Keratinocyte (primary cell): ENCODE results near the gene MFSD6. TPM values are rescaled to one million over a fixed set of nuclear protein-coding genes. Genes with fewer than 3 reads are reported as not detected.
A peak's percentile ranks its signal among the peaks of the same experiment; 100 is the strongest.

Experiments
- DNase-seq: peaks from one replicate; pipeline ENCODE4 v3.0.0-alpha.2; 2011; ENCODE audit warnings: low read depth, missing footprints, low spot score
- FAIRE-seq: peaks from 2 replicates; lab custom pipeline; 2011; peaks lifted over from hg19 to GRCh38; lab: Jason Lieb, UNC
- H2AFZ ChIP-seq: 2 replicates; pipeline ENCODE4 v1.6.0; 2012; ENCODE audit warnings: low read length, control low read depth, inconsistent platforms; ENCODE audit not compliant: control insufficient read depth
- H3K27ac ChIP-seq: 2 replicates; pipeline ENCODE4 v1.5.1; 2011; ENCODE audit warnings: low read length; ENCODE audit not compliant: control insufficient read depth, insufficient read depth
- H3K27me3 ChIP-seq: 3 replicates; pipeline ENCODE4 v1.6.0; 2011; ENCODE audit warnings: low read length; ENCODE audit not compliant: control insufficient read depth, insufficient read depth; ENCODE audit errors: extremely low read depth
- H3K36me3 ChIP-seq, 2 experiments: 2 replicates in 1 of 2; 3 replicates in 1 of 2; pipeline ENCODE4 v1.5.1; 2011; ENCODE audit warnings: low read length in 2 of 2, mild to moderate bottlenecking in 1 of 2; ENCODE audit not compliant: control insufficient read depth in 2 of 2, insufficient read depth in 2 of 2; ENCODE audit errors: extremely low read depth in 1 of 2
- H3K4me1 ChIP-seq: 3 replicates; pipeline ENCODE4 v1.5.1; 2011; ENCODE audit warnings: low read length; ENCODE audit not compliant: control insufficient read depth, insufficient read depth; ENCODE audit errors: extremely low read depth
- H3K4me2 ChIP-seq: 3 replicates; pipeline ENCODE4 v1.6.0; 2011; ENCODE audit warnings: low read depth, low read length; ENCODE audit not compliant: control insufficient read depth, insufficient read depth; ENCODE audit errors: extremely low read depth
- H3K4me3 ChIP-seq, 3 experiments: fragments of 200-600 bp in 1 of 3; sonication (generic) in 1 of 3; 2 replicates in 2 of 3; 3 replicates in 1 of 3; pipeline ENCODE4 v1.5.1; 2011 to 2016; ENCODE audit warnings: low read length in 3 of 3, mild to moderate bottlenecking in 3 of 3, control low read depth in 2 of 3, inconsistent platforms in 1 of 3, low read depth in 1 of 3, mixed read lengths in 1 of 3, mixed run types in 1 of 3, moderate library complexity in 1 of 3; ENCODE audit not compliant: control insufficient read depth in 2 of 3, insufficient read depth in 2 of 3; ENCODE audit errors: extremely low read depth in 1 of 3
- H3K79me2 ChIP-seq: 2 replicates; pipeline ENCODE4 v1.6.0; 2012; ENCODE audit warnings: low read length; ENCODE audit not compliant: control insufficient read depth, insufficient read depth
- H3K9ac ChIP-seq: 3 replicates; pipeline ENCODE4 v1.6.0; 2011; ENCODE audit warnings: low read length; ENCODE audit not compliant: control insufficient read depth, insufficient read depth; ENCODE audit errors: extremely low read depth
- H3K9me1 ChIP-seq: 3 replicates; pipeline ENCODE4 v1.6.0; 2011; ENCODE audit warnings: low read length; ENCODE audit not compliant: control insufficient read depth, insufficient read depth; ENCODE audit errors: extremely low read depth
- H3K9me3 ChIP-seq: 2 replicates; pipeline ENCODE4 v1.5.1; 2012; ENCODE audit warnings: low read depth, low read length; ENCODE audit not compliant: control insufficient read depth
- H4K20me1 ChIP-seq: 3 replicates; pipeline ENCODE4 v1.6.0; 2011; ENCODE audit warnings: low read length; ENCODE audit not compliant: control insufficient read depth, insufficient read depth; ENCODE audit errors: extremely low read depth
- EZH2 ChIP-seq: IDR thresholded peaks from one replicate; pipeline ENCODE4 v1.6.1; 2012; ENCODE audit warnings: inconsistent platforms, mild to moderate bottlenecking, low read length, moderate library complexity
- dilution Hi-C: fragments of 300-500 bp; cut with MboI; formaldehyde crosslinking; loops from one replicate; pipeline ENCODE4 v1.7.0; 2020; ENCODE audit warnings: low sequenced_read_pairs; ENCODE audit not compliant: extremely low pct_ligation_motif_present
- polyA plus RNA-seq, 5 experiments: library from polyadenylated mRNA; depleted of rRNA in 3 of 5; stranded (reverse) in 3 of 5; stranded (forward) in 1 of 5; unstranded in 1 of 5; fragments of >200 nt; gene quantifications; 1 replicate in 1 of 5; 2 replicates in 3 of 5; 3 replicates in 1 of 5; pipeline versions ENCODE4 v1.2.1 to v1.2.3, GENCODE V29; 2011 to 2012; ENCODE audit warnings: missing spikeins in 2 of 5, low read depth in 1 of 5, low replicate concordance in 1 of 5
- TF ChIP-seq, protein P1 (sequence below), 3 experiments: IDR thresholded peaks in 1 of 3; conservative IDR thresholded peaks in 1 of 3; optimal IDR thresholded peaks in 1 of 3; 2 replicates in 2 of 3; 3 replicates in 1 of 3; pipeline versions ENCODE3 to v1.5.1; 2011; ENCODE audit warnings: low read length in 3 of 3, mild to moderate bottlenecking in 3 of 3, moderate library complexity in 2 of 3, control low read depth in 1 of 3, inconsistent platforms in 1 of 3; ENCODE audit not compliant: insufficient read depth in 2 of 3; ENCODE audit errors: extremely low read depth in 1 of 3

MFSD6 gene
- polyA plus RNA-seq, 1 donor (not counting 4 experiments of a cell fraction or from before 2014, with no cell fraction given), result 11.0 TPM

DNA sequence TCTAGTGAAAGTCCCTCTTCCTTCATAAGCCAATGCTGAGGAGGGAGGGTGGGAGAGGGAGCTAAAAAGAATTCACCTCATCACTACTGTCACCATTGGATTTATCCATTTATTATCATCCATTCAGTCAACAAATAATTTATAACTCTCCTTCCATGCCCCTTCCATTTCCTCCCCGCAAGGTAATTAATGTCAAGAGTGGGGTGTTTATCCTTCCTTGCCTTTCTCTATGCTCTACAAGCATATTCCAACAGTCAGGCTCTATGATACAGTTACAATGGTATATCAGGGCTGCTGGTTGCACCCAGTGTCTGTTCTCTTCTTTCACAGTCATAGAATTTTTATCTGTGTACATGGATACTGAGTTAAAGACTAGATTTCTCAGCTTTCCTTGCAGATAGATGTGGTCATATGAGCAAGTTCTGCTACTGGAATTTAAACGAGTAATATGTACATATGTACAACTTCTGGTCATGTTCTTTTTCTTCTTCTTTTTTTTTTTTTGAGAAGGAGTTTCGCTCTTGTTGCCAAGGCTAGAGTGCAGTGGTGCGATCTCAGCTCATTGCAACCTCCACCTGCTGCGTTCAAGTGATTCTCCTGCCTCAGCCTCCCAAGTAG, 5.1 kb upstream of the MFSD6 start:
- no peaks in the 10 kb centered on the region for H3K9me3 ChIP-seq
- no peak overlapping the region for H2AFZ ChIP-seq
- H3K4me2 ChIP-seq, result no peak overlapping the region
- dilution Hi-C loops, result no loop called here
- no peak overlapping the region for H3K27ac ChIP-seq
- H3K79me2 ChIP-seq, result no peaks in the 10 kb centered on the region
- TF ChIP-seq EZH2, result no peak
- TF ChIP-seq, protein P1, sequence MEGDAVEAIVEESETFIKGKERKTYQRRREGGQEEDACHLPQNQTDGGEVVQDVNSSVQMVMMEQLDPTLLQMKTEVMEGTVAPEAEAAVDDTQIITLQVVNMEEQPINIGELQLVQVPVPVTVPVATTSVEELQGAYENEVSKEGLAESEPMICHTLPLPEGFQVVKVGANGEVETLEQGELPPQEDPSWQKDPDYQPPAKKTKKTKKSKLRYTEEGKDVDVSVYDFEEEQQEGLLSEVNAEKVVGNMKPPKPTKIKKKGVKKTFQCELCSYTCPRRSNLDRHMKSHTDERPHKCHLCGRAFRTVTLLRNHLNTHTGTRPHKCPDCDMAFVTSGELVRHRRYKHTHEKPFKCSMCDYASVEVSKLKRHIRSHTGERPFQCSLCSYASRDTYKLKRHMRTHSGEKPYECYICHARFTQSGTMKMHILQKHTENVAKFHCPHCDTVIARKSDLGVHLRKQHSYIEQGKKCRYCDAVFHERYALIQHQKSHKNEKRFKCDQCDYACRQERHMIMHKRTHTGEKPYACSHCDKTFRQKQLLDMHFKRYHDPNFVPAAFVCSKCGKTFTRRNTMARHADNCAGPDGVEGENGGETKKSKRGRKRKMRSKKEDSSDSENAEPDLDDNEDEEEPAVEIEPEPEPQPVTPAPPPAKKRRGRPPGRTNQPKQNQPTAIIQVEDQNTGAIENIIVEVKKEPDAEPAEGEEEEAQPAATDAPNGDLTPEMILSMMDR (optimal IDR thresholded peaks at IDR 0.05 in 1 of 3, IDR thresholded peaks at IDR 0.05 in 1 of 3, conservative IDR thresholded peaks at IDR 0.05 in 1 of 3; ENCODE audit: extremely low read depth in 1 of 3, insufficient read depth in 2 of 3, low read length in 3 of 3), result no peak
- no peaks in the 10 kb centered on the region for H3K27me3 ChIP-seq
- H3K4me1 ChIP-seq, result peaks cover 12% of the 10 kb centered on the region
- no peaks in the 10 kb centered on the region for H3K9me1 ChIP-seq
- no peak for DNase-seq
- H3K9ac ChIP-seq, result no peak overlapping the region
- no peaks in the 10 kb centered on the region for H3K36me3 ChIP-seq
- H4K20me1 ChIP-seq, result no peaks in the 10 kb centered on the region
- H3K4me3 ChIP-seq, result no peak overlapping the region
- FAIRE-seq, result no peak

DNA sequence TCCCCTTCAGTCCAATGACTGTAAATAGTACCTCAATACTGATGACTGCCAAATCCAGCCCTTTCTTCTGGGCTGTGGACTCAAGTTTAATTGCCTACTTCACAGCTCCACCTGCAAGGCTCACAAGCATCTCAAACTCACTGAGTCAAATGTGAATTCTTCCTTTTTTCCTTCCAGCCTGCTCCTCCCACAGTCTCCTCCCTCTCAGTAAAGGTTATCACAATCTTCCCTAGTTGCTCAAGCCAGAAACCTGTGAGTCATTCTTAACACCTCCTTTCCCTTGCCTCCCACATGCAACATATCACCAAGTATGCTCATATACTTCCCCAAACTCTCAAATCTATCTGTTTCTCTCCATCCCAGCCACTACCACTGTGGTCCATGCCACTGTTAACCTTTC, 3.7 kb upstream of the MFSD6 start:
- no peaks in the 10 kb centered on the region for H3K9me3 ChIP-seq
- peaks cover 16% of the 10 kb centered on the region for H3K4me1 ChIP-seq
- H3K36me3 ChIP-seq, result no peaks in the 10 kb centered on the region
- DNase-seq, result peak; percentile 15
- no peaks in the 10 kb centered on the region for H3K79me2 ChIP-seq
- H3K27ac ChIP-seq, result no peak overlapping the region
- H2AFZ ChIP-seq, result no peak overlapping the region
- no peaks in the 10 kb centered on the region for H3K27me3 ChIP-seq
- no peak overlapping the region for H3K4me2 ChIP-seq
- dilution Hi-C loops, result no loop called here
- no peak overlapping the region for H3K4me3 ChIP-seq
- H3K9me1 ChIP-seq, result no peaks in the 10 kb centered on the region
- no peaks in the 10 kb centered on the region for H4K20me1 ChIP-seq
- H3K9ac ChIP-seq, result no peak overlapping the region
- TF ChIP-seq EZH2, result no peak
- TF ChIP-seq, protein P1 (optimal IDR thresholded peaks at IDR 0.05 in 1 of 3, IDR thresholded peaks at IDR 0.05 in 1 of 3, conservative IDR thresholded peaks at IDR 0.05 in 1 of 3; ENCODE audit: extremely low read depth in 1 of 3, insufficient read depth in 2 of 3, low read length in 3 of 3), result no peak
- peak; percentile 74 for FAIRE-seq
